Transverse colon (tissue), 4 donors: ENCODE measurements around the gene SLIT1. TPM values are rescaled to one million over a fixed set of nuclear protein-coding genes. Genes with fewer than 3 reads are reported as not detected.

Source experiments
- DNase-seq: peaks from one replicate; pipeline ENCODE4 v3.0.0-alpha.2; 2019
- H3K27ac ChIP-seq, 4 donors: fragments of 200-600 bp; sonication (generic); 2 replicates each; pipeline ENCODE4 v1.5.1; 2016 to 2018; ENCODE audit warnings: inconsistent platforms in 4 of 4
- H3K27me3 ChIP-seq: fragments of 200-600 bp; sonication (generic); 2 replicates; pipeline ENCODE4 v1.5.1; 2017; ENCODE audit warnings: inconsistent platforms
- H3K36me3 ChIP-seq, 4 donors: fragments of 200-600 bp; sonication (generic); 2 replicates each; pipeline ENCODE4 v1.5.1; 2017 to 2019; ENCODE audit warnings: inconsistent platforms in 4 of 4
- H3K4me1 ChIP-seq, 4 donors: fragments of 200-600 bp; sonication (generic); 2 replicates each; pipeline ENCODE4 v1.5.1; 2017 to 2020; ENCODE audit warnings: inconsistent platforms in 4 of 4
- H3K4me3 ChIP-seq, 4 donors: fragments of 200-600 bp; sonication (generic); 1 replicate in 1 of 4; 2 replicates in 3 of 4; pipeline versions ENCODE4 v1.5.1 to v1.6.1; 2017 to 2019; ENCODE audit warnings: inconsistent platforms in 4 of 4
- H3K9me3 ChIP-seq, 2 donors: fragments of 200-600 bp; sonication (generic); 2 replicates each; pipeline ENCODE4 v1.5.1; 2017 to 2019; ENCODE audit warnings: inconsistent platforms in 2 of 2
- EP300 ChIP-seq: sonication (generic); formaldehyde crosslinking; IDR thresholded peaks from one replicate; pipeline ENCODE4 v1.6.1; 2017; ENCODE audit warnings: antibody characterized with exemption, low read depth
- POLR2A ChIP-seq: fragments of 450-650 bp; IDR thresholded peaks from one replicate; pipeline ENCODE4 v1.6.1; 2016; ENCODE audit warnings: antibody characterized with exemption, mild to moderate bottlenecking, moderate library complexity
- POLR2AphosphoS5 ChIP-seq, 3 donors: sonication (generic); formaldehyde crosslinking; IDR thresholded peaks; one replicate each; pipeline ENCODE4 v1.6.1; 2016; ENCODE audit warnings: antibody characterized with exemption in 3 of 3
- WGBS, 2 donors: methylation state at CpG; one replicate each; pipeline ENCODE4 v1.1.5; 2018; ENCODE audit warnings: low coverage in 1 of 2; 5-methylcytosine and 5-hydroxymethylcytosine counted together
- in situ Hi-C, 4 donors: fragments of 200-750 bp; cut with MboI; loops; one replicate each; pipeline versions ENCODE4 v1.15.0 to v1.15.1; 2017; ENCODE audit warnings: low sequenced_read_pairs in 3 of 4, low pct_ligation_motif_present in 1 of 4, low pct_unique_long_range_greater_than_20kb in 1 of 4
- intact Hi-C: fragments of 100-400 bp; cut with DNase I; formaldehyde crosslinking; loops from one replicate; pipeline ENCODE4 v1.15.1; 2023; ENCODE audit warnings: low total_unique reads
- total RNA-seq, 4 donors: library from RNA; depleted of rRNA; stranded (reverse); fragments of >200 nt; gene quantifications; one replicate each; pipeline ENCODE4 v1.1.0, GENCODE V29; 2016
- TF ChIP-seq, protein P1 (sequence below), 5 experiments: fragments of 200-600 bp in 3 of 5; fragments of 450-650 bp in 2 of 5; sonication (generic) in 3 of 5; IDR thresholded peaks; 1 replicate in 2 of 5; 2 replicates in 3 of 5; pipeline ENCODE4 v1.5.1; 2016 to 2017; ENCODE audit warnings: antibody characterized with exemption in 5 of 5, inconsistent platforms in 3 of 5, mild to moderate bottlenecking in 2 of 5, moderate library complexity in 1 of 5

Gene SLIT1
- total RNA-seq, 4 donors from 2014 or later = 0.27 to 1.9 (median 0.32) TPM; not detected in 1

- TF ChIP-seq POLR2A = no peak
- TF ChIP-seq, protein P1, sequence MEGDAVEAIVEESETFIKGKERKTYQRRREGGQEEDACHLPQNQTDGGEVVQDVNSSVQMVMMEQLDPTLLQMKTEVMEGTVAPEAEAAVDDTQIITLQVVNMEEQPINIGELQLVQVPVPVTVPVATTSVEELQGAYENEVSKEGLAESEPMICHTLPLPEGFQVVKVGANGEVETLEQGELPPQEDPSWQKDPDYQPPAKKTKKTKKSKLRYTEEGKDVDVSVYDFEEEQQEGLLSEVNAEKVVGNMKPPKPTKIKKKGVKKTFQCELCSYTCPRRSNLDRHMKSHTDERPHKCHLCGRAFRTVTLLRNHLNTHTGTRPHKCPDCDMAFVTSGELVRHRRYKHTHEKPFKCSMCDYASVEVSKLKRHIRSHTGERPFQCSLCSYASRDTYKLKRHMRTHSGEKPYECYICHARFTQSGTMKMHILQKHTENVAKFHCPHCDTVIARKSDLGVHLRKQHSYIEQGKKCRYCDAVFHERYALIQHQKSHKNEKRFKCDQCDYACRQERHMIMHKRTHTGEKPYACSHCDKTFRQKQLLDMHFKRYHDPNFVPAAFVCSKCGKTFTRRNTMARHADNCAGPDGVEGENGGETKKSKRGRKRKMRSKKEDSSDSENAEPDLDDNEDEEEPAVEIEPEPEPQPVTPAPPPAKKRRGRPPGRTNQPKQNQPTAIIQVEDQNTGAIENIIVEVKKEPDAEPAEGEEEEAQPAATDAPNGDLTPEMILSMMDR (IDR thresholded peaks at IDR 0.05) = no peak
- TF ChIP-seq POLR2AphosphoS5 (IDR thresholded peaks at IDR 0.05) = no peak
- no peak for TF ChIP-seq EP300
- intact Hi-C loops = no loop called here
- in situ Hi-C loops = loop anchor here in 1 of 4 donors (25.0 kb wide), 1 partner anchor 380 kb away; no protein-coding TSS in a partner anchor
- Histone ChIP-seq H3K4me1 (peaks cover 8 to 12% (median 9%) of the 10 kb centered on the region in 4 donors), H3K36me3 (no peaks in the 10 kb centered on the region), H3K27me3 (no peaks in the 10 kb centered on the region), H3K4me3 (no peak overlapping the region), H3K27ac (no peak overlapping the region), H3K9me3 (no peaks in the 10 kb centered on the region)
- 40 to 71% methylated on average over 1 to 15 of the region's 15 CpGs for WGBS, 2 donors
- DNase-seq = no peak
Measured at GRCh38 chr10:97016728-97017473, 168.9 kb downstream of the SLIT1 start.

- Histone ChIP-seq H3K36me3 (no peaks in the 10 kb centered on the region), H3K4me3 (no peak overlapping the region), H3K4me1 (peaks cover under 1 to 4% (median 2%) of the 10 kb centered on the region in 4 donors), H3K27ac (no peak overlapping the region), H3K9me3 (no peaks in the 10 kb centered on the region), H3K27me3 (no peaks in the 10 kb centered on the region)
- no peak for TF ChIP-seq EP300
- no peak for TF ChIP-seq POLR2A
- no peak for TF ChIP-seq POLR2AphosphoS5 (IDR thresholded peaks at IDR 0.05)
- TF ChIP-seq, protein P1 (IDR thresholded peaks at IDR 0.05) = no peak
- intact Hi-C loops = no loop called here
- in situ Hi-C loops = loop anchor here in 1 of 4 donors (25.0 kb wide), 1 partner anchor 378 kb away; no protein-coding TSS in a partner anchor
- DNase-seq = no peak
- WGBS, 2 donors = 43 to 56% methylated on average over 1 of the region's 1 CpG
Measured at GRCh38 chr10:97015240-97015639, 170.5 kb downstream of the SLIT1 start.

DNA sequence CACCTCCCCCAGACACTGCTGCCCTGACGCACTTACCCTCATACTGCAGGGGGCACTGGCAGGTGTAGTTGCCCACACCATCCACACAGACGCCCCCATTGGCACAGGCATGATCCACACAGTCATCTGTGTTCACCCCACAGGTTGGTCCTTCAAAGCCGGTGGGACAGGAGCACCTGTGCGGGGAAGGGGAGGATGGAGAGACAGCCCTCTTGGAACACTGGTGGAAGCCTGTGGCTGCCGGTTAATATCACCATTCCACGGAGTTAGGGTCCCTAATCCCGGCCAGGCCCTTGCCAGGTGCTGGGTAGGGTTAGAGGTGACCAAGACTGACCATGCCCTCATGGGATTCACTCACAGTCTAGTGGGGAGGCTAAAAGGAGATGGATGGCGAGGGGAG is 171.8 kb downstream of the SLIT1 start:
- intact Hi-C loops (no loop called here), in situ Hi-C loops (loop anchor here in 1 of 4 donors (25.0 kb wide), 1 partner anchor 377 kb away; no protein-coding TSS in a partner anchor)
- no peak for DNase-seq
- Histone ChIP-seq H3K4me3 (no peak overlapping the region), H3K27ac (no peak overlapping the region), H3K9me3 (no peaks in the 10 kb centered on the region), H3K4me1 (no peaks in the 10 kb centered on the region), H3K36me3 (no peaks in the 10 kb centered on the region), H3K27me3 (no peaks in the 10 kb centered on the region)
- TF ChIP-seq POLR2A (no peak), POLR2AphosphoS5 (IDR thresholded peaks at IDR 0.05) (no peak), EP300 (no peak)
- TF ChIP-seq, protein P1 (IDR thresholded peaks at IDR 0.05) = no peak
- WGBS, 2 donors = 90% methylated on average over 8 of the region's 8 CpGs; no CpG with 5 or more reads in 1 of the 2 donors

DNA sequence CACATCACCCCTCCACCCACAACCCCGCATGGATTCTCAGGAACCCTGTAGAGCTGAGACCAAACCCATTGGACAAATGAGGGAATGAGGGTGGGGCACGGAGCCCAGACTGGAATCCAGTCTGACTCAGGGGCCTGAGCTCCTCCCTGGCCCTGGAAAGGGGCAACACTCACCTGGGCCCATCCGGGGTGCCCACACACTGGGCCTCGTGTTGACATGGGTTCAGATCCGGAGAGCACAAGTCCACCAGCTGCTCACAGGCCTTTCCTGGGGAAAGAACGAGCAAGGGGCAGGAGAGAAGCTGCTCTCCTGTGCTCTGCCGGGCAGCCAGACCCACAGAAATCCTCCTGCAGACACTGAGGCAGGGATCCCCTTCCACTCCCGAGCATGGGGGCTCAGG is 172.2 kb downstream of the SLIT1 start:
- no peaks in the 10 kb centered on the region for H3K4me1 ChIP-seq
- intact Hi-C loops (no loop called here), in situ Hi-C loops (loop anchor here in 1 of 4 donors (25.0 kb wide), 1 partner anchor 376 kb away; no protein-coding TSS in a partner anchor)
- no peak for DNase-seq
- no peaks in the 10 kb centered on the region for H3K27me3 ChIP-seq
- H3K36me3 ChIP-seq = no peaks in the 10 kb centered on the region
- TF ChIP-seq, protein P1 (IDR thresholded peaks at IDR 0.05) = no peak
- no peak for TF ChIP-seq POLR2A
- WGBS, 2 donors = 60 to 93% methylated on average over 1 to 8 of the region's 8 CpGs
- no peak overlapping the region for H3K27ac ChIP-seq
- H3K4me3 ChIP-seq = no peak overlapping the region
- H3K9me3 ChIP-seq = no peaks in the 10 kb centered on the region
